Fibroblast of lung (primary cell): Measurements from ENCODE around the gene LMBRD1. TPM values are rescaled to one million over a fixed set of nuclear protein-coding genes. Genes with fewer than 3 reads are reported as not detected.

Experiments used
- DNase-seq, 2 donors: peaks; one replicate each; pipeline versions ENCODE4 v3.0.0 to v3.0.0-alpha.2; 2010; ENCODE audit warnings: low read depth in 2 of 2
- H2AFZ ChIP-seq: 2 replicates; pipeline ENCODE4 v1.5.1; 2012; ENCODE audit warnings: low read length, control low read depth, inconsistent platforms
- H3K27ac ChIP-seq: 2 replicates; pipeline ENCODE4 v1.5.1; 2011; ENCODE audit warnings: low read length, control low read depth; ENCODE audit not compliant: insufficient read depth
- H3K27me3 ChIP-seq: 2 replicates; pipeline ENCODE4 v1.5.1; 2011; ENCODE audit warnings: mild to moderate bottlenecking, low read length; ENCODE audit not compliant: control insufficient read depth, insufficient read depth
- H3K36me3 ChIP-seq: 2 replicates; pipeline ENCODE4 v1.5.1; 2011; ENCODE audit warnings: low read length; ENCODE audit not compliant: control insufficient read depth, insufficient read depth
- H3K4me1 ChIP-seq: 2 replicates; pipeline ENCODE4 v1.5.1; 2011; ENCODE audit warnings: low read length; ENCODE audit not compliant: control insufficient read depth, insufficient read depth; ENCODE audit errors: extremely low read depth
- H3K4me2 ChIP-seq: 2 replicates; pipeline ENCODE4 v1.5.1; 2011; ENCODE audit warnings: low read length, control low read depth; ENCODE audit not compliant: insufficient read depth; ENCODE audit errors: extremely low read depth
- H3K4me3 ChIP-seq, 4 experiments: fragments of 200-600 bp in 1 of 4; sonication (generic) in 1 of 4; replicated peaks in 1 of 4; 2 replicates each; pipeline ENCODE4 v1.5.1; 2011 to 2016; ENCODE audit warnings: low read length in 4 of 4, low read depth in 3 of 4, mild to moderate bottlenecking in 3 of 4, control low read depth in 2 of 4, inconsistent platforms in 1 of 4, mixed read lengths in 1 of 4; ENCODE audit not compliant: insufficient read depth in 1 of 4; ENCODE audit errors: control extremely low read depth in 1 of 4
- H3K79me2 ChIP-seq: 2 replicates; pipeline ENCODE4 v1.5.1; 2012; ENCODE audit warnings: mild to moderate bottlenecking, low read length, inconsistent platforms; ENCODE audit not compliant: control insufficient read depth, insufficient read depth
- H3K9ac ChIP-seq: 2 replicates; pipeline ENCODE4 v1.5.1; 2011; ENCODE audit warnings: mild to moderate bottlenecking, low read length, control low read depth; ENCODE audit not compliant: insufficient read depth
- H3K9me3 ChIP-seq: 2 replicates; pipeline ENCODE4 v1.5.1; 2012; ENCODE audit warnings: low read depth, low read length; ENCODE audit not compliant: control insufficient read depth, insufficient read depth
- H4K20me1 ChIP-seq: 2 replicates; pipeline ENCODE4 v1.5.1; 2011; ENCODE audit warnings: low read length; ENCODE audit not compliant: control insufficient read depth, insufficient read depth; ENCODE audit errors: extremely low read depth
- CTCF ChIP-seq, 2 donors: IDR thresholded peaks in 1 of 2; conservative IDR thresholded peaks in 1 of 2; 1 replicate in 1 of 2; 2 replicates in 1 of 2; pipeline ENCODE4 v1.5.1; 2011 to 2012; ENCODE audit warnings: low read length in 2 of 2, control low read depth in 1 of 2, inconsistent platforms in 1 of 2, low read depth in 1 of 2, mild to moderate bottlenecking in 1 of 2
- EZH2 ChIP-seq: IDR thresholded peaks from 2 replicates; pipeline ENCODE4 v1.5.1; 2012; ENCODE audit warnings: low read length, control low read depth, mild to moderate bottlenecking; ENCODE audit errors: missing control alignments
- polyA plus RNA-seq, 2 donors: library from polyadenylated mRNA; depleted of rRNA in 1 of 2; stranded (reverse) in 1 of 2; unstranded in 1 of 2; fragments of >200 nt; gene quantifications; 2 replicates each; pipeline ENCODE4 v1.2.1, GENCODE V29; 2011 to 2012; ENCODE audit warnings: missing spikeins in 1 of 2
- total RNA-seq: library from RNA; depleted of rRNA; stranded (reverse); fragments of >200 nt; gene quantifications from 2 replicates; pipeline ENCODE4 v1.2.1, GENCODE V29; 2014

The LMBRD1 gene
- total and polyA plus RNA-seq, 2 donors (not counting 1 experiment from before 2014, with no cell fraction given), result 30.7 to 46.5 TPM

- no peaks in the 10 kb centered on the region for H3K9me3 ChIP-seq
- H3K4me3 ChIP-seq, result no peak overlapping the region
- H3K9ac ChIP-seq, result no peak overlapping the region
- H3K36me3 ChIP-seq, result no peaks in the 10 kb centered on the region
- no peaks in the 10 kb centered on the region for H4K20me1 ChIP-seq
- H3K79me2 ChIP-seq, result no peaks in the 10 kb centered on the region
- H2AFZ ChIP-seq, result no peak overlapping the region
- no peak for DNase-seq
- H3K27ac ChIP-seq, result no peak overlapping the region
- no peak for TF ChIP-seq EZH2
- no peak for TF ChIP-seq CTCF (conservative IDR thresholded peaks at IDR 0.05 in 1 of 2, IDR thresholded peaks at IDR 0.05 in 1 of 2; ENCODE audit: low read depth in 1 of 2, low read length in 2 of 2)
- no peaks in the 10 kb centered on the region for H3K4me1 ChIP-seq
- no peaks in the 10 kb centered on the region for H3K27me3 ChIP-seq
- H3K4me2 ChIP-seq, result no peak overlapping the region
Measured at GRCh38 chr6:69785697-69786096, 11.1 kb downstream of the LMBRD1 start.

- Histone ChIP-seq H4K20me1 (no peaks in the 10 kb centered on the region), H3K27ac (no peak overlapping the region), H3K4me3 (no peak overlapping the region), H3K79me2 (no peaks in the 10 kb centered on the region), H3K9ac (no peak overlapping the region), H2AFZ (no peak overlapping the region), H3K4me2 (no peak overlapping the region), H3K9me3 (no peaks in the 10 kb centered on the region), H3K4me1 (no peaks in the 10 kb centered on the region), H3K27me3 (no peaks in the 10 kb centered on the region), H3K36me3 (no peaks in the 10 kb centered on the region)
- no peak for DNase-seq
- TF ChIP-seq EZH2 (no peak), CTCF (conservative IDR thresholded peaks at IDR 0.05 in 1 of 2, IDR thresholded peaks at IDR 0.05 in 1 of 2; ENCODE audit: low read depth in 1 of 2, low read length in 2 of 2) (no peak)
Measured at GRCh38 chr6:69784595-69785377, 12.0 kb downstream of the LMBRD1 start.

- Histone ChIP-seq H2AFZ (no peak overlapping the region), H3K9me3 (no peaks in the 10 kb centered on the region), H3K9ac (no peak overlapping the region), H3K79me2 (no peaks in the 10 kb centered on the region), H4K20me1 (no peaks in the 10 kb centered on the region), H3K36me3 (no peaks in the 10 kb centered on the region), H3K4me2 (no peak overlapping the region), H3K27ac (no peak overlapping the region), H3K4me1 (no peaks in the 10 kb centered on the region), H3K4me3 (no peak overlapping the region), H3K27me3 (no peaks in the 10 kb centered on the region)
- TF ChIP-seq CTCF (conservative IDR thresholded peaks at IDR 0.05 in 1 of 2, IDR thresholded peaks at IDR 0.05 in 1 of 2; ENCODE audit: low read depth in 1 of 2, low read length in 2 of 2) (no peak), EZH2 (no peak)
- no peak for DNase-seq
Measured at GRCh38 chr6:69783108-69783507, 13.7 kb downstream of the LMBRD1 start.
